K562 (cell line): ENCODE results near the gene UBE2M. TPM values are rescaled to one million over a fixed set of nuclear protein-coding genes. Genes with fewer than 3 reads are reported as not detected.

ENCODE experiments used
- CUX1 ChIP-seq: fragments of 200-800 bp; sonication (Bioruptor generic); IDR thresholded peaks from 2 replicates; pipeline ENCODE4 v1.6.1; 2016; ENCODE audit warnings: missing genetic modification characterization, missing compliant biosample characterization
- E2F6 ChIP-seq, 2 experiments: IDR thresholded peaks; 2 replicates each; pipeline ENCODE4 v1.6.1; 2011; ENCODE audit warnings: borderline replicate concordance in 1 of 2, control low read depth in 1 of 2, low read depth in 1 of 2, low read length in 1 of 2, mild to moderate bottlenecking in 1 of 2, mixed read lengths in 1 of 2, moderate library complexity in 1 of 2; ENCODE audit not compliant: insufficient read depth in 1 of 2, insufficient read length in 1 of 2, poor library complexity in 1 of 2, severe bottlenecking in 1 of 2; ENCODE audit errors: extremely low read depth in 1 of 2
- FIP1L1 ChIP-seq: fragments of 200-400 bp; formaldehyde crosslinking; IDR thresholded peaks from 2 replicates; pipeline ENCODE4 v1.6.1; 2018; ENCODE audit warnings: mild to moderate bottlenecking, low read depth, low read length; ENCODE audit not compliant: poor library complexity, severe bottlenecking
- MTA1 ChIP-seq: fragments of 450-650 bp; IDR thresholded peaks from 2 replicates; pipeline ENCODE4 v1.6.1; 2017; ENCODE audit warnings: borderline replicate concordance
- NR2F6 ChIP-seq: fragments of 450-650 bp; formaldehyde crosslinking; IDR thresholded peaks from 2 replicates; pipeline ENCODE4 v1.4.0; 2020; ENCODE audit warnings: mild to moderate bottlenecking
- POLR2A ChIP-seq: fragments of 450-650 bp; conservative IDR thresholded peaks from 2 replicates; pipeline ENCODE4 v1.6.1; 2016
- PRPF4 ChIP-seq: fragments of 200-400 bp; formaldehyde crosslinking; IDR thresholded peaks from one replicate; pipeline ENCODE4 v1.6.1; 2017; ENCODE audit warnings: low read length, low read depth, mild to moderate bottlenecking; ENCODE audit not compliant: insufficient read depth, poor library complexity, severe bottlenecking
- SP1 ChIP-seq: sonication (generic); formaldehyde crosslinking; IDR thresholded peaks from 2 replicates; pipeline ENCODE4 v1.8.1; 2022; ENCODE audit warnings: mild to moderate bottlenecking, missing genetic modification reagents
- TRIM28 ChIP-seq: fragments of 450-650 bp; IDR thresholded peaks from 2 replicates; pipeline ENCODE4 v1.6.1; 2017
- ZNF277 ChIP-seq: fragments of 250-450 bp; sonication (Bioruptor Pico); IDR thresholded peaks from 2 replicates; pipeline ENCODE4 v1.8.0; 2022; ENCODE audit warnings: inconsistent platforms, mild to moderate bottlenecking, moderate library complexity, borderline replicate concordance
- ZNF407 ChIP-seq: fragments of 450-650 bp; IDR thresholded peaks from 2 replicates; pipeline ENCODE4 v1.6.1; 2016; ENCODE audit warnings: low read depth
- ZNF583 ChIP-seq: fragments of 250-450 bp; sonication (Bioruptor Pico); IDR thresholded peaks from 2 replicates; pipeline ENCODE4 v1.4.0; 2020
- polyA plus RNA-seq, 8 experiments: library from polyadenylated mRNA; depleted of rRNA in 4 of 8; stranded (reverse) in 5 of 8; unstranded in 3 of 8; fragments of >200 nt; fragmentation: Nextera tagmentation in 2 of 8; fragmentation: Illumina TruSeq in 1 of 8; extraction: Ambion mirVana in 2 of 8; extraction: Trizol in 1 of 8; gene quantifications; 2 replicates each; pipeline versions ENCODE4 v1.2.1 to v1.2.3, GENCODE V29; 2011 to 2014; ENCODE audit warnings: inconsistent platforms in 1 of 8, missing spikeins in 1 of 8
- total RNA-seq, 7 experiments: library from RNA; depleted of rRNA in 6 of 7; stranded (reverse); fragments of >200 nt in 6 of 7; fragmentation: Illumina TruSeq in 2 of 7; extraction: Trizol in 2 of 7; gene quantifications; 2 replicates each; pipeline versions ENCODE4 v1.2.1 to v1.2.3, GENCODE V29; 2011 to 2021; ENCODE audit warnings: low replicate concordance in 1 of 7

UBE2M gene
- total and polyA plus RNA-seq, 9 of the 15 experiments (the other 6 are each of a cell fraction or from before 2014, with no cell fraction given) = 0.92 to 163 (median 85.7) TPM

- TF ChIP-seq FIP1L1 = no peak
- TF ChIP-seq SP1 (CRISPR knock-in tag) = no peak
- TF ChIP-seq ZNF407 = peak; percentile 72
- TF ChIP-seq TRIM28 = no peak
- no peak for TF ChIP-seq POLR2A
- no peak for TF ChIP-seq CUX1
- no peak for TF ChIP-seq PRPF4
- no peak for TF ChIP-seq MTA1
- TF ChIP-seq ZNF583 = no peak
- no peak for TF ChIP-seq E2F6 (IDR thresholded peaks at IDR 0.05; ENCODE audit: borderline replicate concordance in 1 of 2, extremely low read depth in 1 of 2, insufficient read depth in 1 of 2, insufficient read length in 1 of 2, low read depth in 1 of 2, low read length in 1 of 2, poor library complexity in 1 of 2, severe bottlenecking in 1 of 2)
- TF ChIP-seq NR2F6 (CRISPR knock-in tag) = 0 out of 2 replicates have a peak, but pooled peaks have one; percentile 61
- no peak for TF ChIP-seq ZNF277 (CRISPR knock-in tag)
These were observed at the start of gene UBE2M (continued) for GRCh38 chr19:58558066-58558622.
